NB4 (cell line): ENCODE data around the gene MTR.

Experiments used
- MYC ChIP-seq: IDR thresholded peaks from 2 replicates; pipeline ENCODE4 v1.6.1; 2011; ENCODE audit warnings: low read depth, low read length
- POLR2A ChIP-seq: IDR thresholded peaks from 2 replicates; pipeline ENCODE4 v1.6.1; 2011; ENCODE audit warnings: mild to moderate bottlenecking; ENCODE audit not compliant: insufficient read length; ENCODE audit errors: extremely low read depth
- TF ChIP-seq, protein P1 (sequence below): IDR thresholded peaks from one replicate; pipeline ENCODE4 v1.5.1; 2012; ENCODE audit warnings: low read depth, low read length

DNA sequence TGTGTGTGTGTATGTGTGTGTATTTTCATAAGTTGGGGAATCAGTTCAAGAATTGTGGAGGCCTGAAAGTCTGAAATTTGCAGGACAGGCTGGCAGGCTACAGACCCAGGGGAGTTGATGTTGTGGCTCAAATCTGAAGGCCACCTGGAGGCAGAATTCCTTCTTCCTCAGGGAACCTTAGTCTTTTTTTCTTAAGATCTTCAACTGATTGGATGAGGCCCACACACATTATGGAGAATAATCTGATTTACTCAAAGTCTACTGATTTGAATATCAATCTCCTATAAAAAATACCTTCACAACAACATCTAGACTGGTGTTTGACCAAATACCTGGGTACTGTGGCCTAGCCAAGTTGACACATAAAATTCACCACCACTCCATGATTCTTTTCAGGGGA is 147.3 kb downstream of the MTR start:
- TF ChIP-seq POLR2A (no peak), MYC (no peak)
- TF ChIP-seq, protein P1, sequence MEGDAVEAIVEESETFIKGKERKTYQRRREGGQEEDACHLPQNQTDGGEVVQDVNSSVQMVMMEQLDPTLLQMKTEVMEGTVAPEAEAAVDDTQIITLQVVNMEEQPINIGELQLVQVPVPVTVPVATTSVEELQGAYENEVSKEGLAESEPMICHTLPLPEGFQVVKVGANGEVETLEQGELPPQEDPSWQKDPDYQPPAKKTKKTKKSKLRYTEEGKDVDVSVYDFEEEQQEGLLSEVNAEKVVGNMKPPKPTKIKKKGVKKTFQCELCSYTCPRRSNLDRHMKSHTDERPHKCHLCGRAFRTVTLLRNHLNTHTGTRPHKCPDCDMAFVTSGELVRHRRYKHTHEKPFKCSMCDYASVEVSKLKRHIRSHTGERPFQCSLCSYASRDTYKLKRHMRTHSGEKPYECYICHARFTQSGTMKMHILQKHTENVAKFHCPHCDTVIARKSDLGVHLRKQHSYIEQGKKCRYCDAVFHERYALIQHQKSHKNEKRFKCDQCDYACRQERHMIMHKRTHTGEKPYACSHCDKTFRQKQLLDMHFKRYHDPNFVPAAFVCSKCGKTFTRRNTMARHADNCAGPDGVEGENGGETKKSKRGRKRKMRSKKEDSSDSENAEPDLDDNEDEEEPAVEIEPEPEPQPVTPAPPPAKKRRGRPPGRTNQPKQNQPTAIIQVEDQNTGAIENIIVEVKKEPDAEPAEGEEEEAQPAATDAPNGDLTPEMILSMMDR: no peak
